ENCODE data around the gene TRIM67. TPM values are rescaled to one million over a fixed set of nuclear protein-coding genes. Genes with fewer than 3 reads are reported as not detected.

The TRIM67 gene
- total and polyA plus RNA-seq, 2 of the 4 experiments (the other 2 are of a cell fraction): not detected

DNA sequence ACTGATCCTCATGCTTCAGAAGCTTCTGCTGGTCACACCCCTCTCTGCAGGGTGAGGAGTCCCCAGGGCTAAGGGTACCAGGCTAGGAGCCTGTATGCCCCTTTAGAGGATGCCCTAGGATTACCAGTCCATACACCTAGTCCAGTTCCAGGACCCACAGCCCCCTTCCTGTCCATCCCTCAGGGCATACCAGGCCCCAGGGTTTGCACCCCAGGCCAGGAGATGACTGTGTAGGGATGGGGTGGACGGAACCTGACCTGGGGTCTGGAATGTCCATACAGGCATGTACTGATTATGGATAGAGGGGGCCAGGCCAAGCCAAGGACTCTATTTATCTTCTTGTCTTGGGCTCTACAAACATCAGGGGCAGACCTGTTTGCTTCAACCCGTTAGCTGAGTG is 34.9 kb downstream of the TRIM67 start:
- ATAC-seq (ENCODE audit: low read depth) (no peak), DNase-seq (no peak)
- no peaks in the 10 kb centered on the region for H3K9me3 ChIP-seq (ENCODE audit: control insufficient read depth, insufficient read depth, low read length)
- no peak overlapping the region for H3K23ac ChIP-seq (ENCODE audit: low read depth, low read length)
- no peak overlapping the region for H3K4ac ChIP-seq (ENCODE audit: low read depth, low read length)
- H3K36me3 ChIP-seq (ENCODE audit: control insufficient read depth, insufficient read depth, low read length): no peaks in the 10 kb centered on the region
- H2BK15ac ChIP-seq (ENCODE audit: low read depth, low read length): no peak overlapping the region
- dilution Hi-C loops (cut with HindIII; ENCODE audit: low sequenced_read_pairs, unreplicated experiment) (no loop called here), intact Hi-C loops (cut with micrococcal nuclease) (no loop called here), in situ Hi-C loops (cut with MboI; ENCODE audit: low sequenced_read_pairs) (no loop called here)
- H2BK5ac ChIP-seq (ENCODE audit: low read depth, low read length, poor library complexity, severe bottlenecking): no peak overlapping the region
- H2BK20ac ChIP-seq (ENCODE audit: low read depth, low read length): no peak overlapping the region
- ChIA-PET CTCF (interaction anchor here (0.7 kb wide), 1 partner anchor 260 kb away, joined by 7 read pairs; no protein-coding TSS in a partner anchor), POLR2A (ENCODE audit: unreplicated experiment) (no interaction called here)
- H4K20me1 ChIP-seq (ENCODE audit: insufficient read depth, low read length): no peaks in the 10 kb centered on the region
- H3K27me3 ChIP-seq (ENCODE audit: control insufficient read depth, insufficient read depth, low read length): peaks cover 24% of the 10 kb centered on the region
- no peak overlapping the region for H3K27ac ChIP-seq (ENCODE audit: insufficient read depth, low read length)
- H3K4me3 ChIP-seq (ENCODE audit: insufficient read depth, low read depth, low read length): no peak overlapping the region
- no peaks in the 10 kb centered on the region for H3K9me1 ChIP-seq (ENCODE audit: insufficient read depth, low read length)
- no peak overlapping the region for H2BK120ac ChIP-seq (ENCODE audit: low read depth, low read length)
- no peak overlapping the region for H4K5ac ChIP-seq (ENCODE audit: low read depth, low read length)
- no TSS peak for BruUV-seq (replicated peaks)
- no peak for TF ChIP-seq NFE2L2 (IDR thresholded peaks at IDR 0.05; ENCODE audit: low read depth, low read length)
- no peak for TF ChIP-seq BHLHE40 (IDR thresholded peaks at IDR 0.05; ENCODE audit: low read depth, low read length)
- no peak for TF ChIP-seq MXI1 (IDR thresholded peaks at IDR 0.05; ENCODE audit: borderline replicate concordance, low read depth, low read length)
- no peak overlapping the region for H3K4me2 ChIP-seq (ENCODE audit: low read depth, low read length)
- no CpG with 5 or more reads among the region's 2 CpGs for WGBS, 2 experiments (ENCODE audit: extremely low coverage in 2 of 2, insufficient read length in 1 of 2)
- no peak overlapping the region for H3K56ac ChIP-seq (ENCODE audit: extremely low read depth, insufficient read depth, low read length)
- no peak overlapping the region for H4K91ac ChIP-seq (ENCODE audit: insufficient read depth, low read depth, low read length)
- H3K18ac ChIP-seq (ENCODE audit: low read depth, low read length): no peak overlapping the region
- H3K4me1 ChIP-seq (ENCODE audit: control insufficient read depth, insufficient read depth, low read length): no peaks in the 10 kb centered on the region
- H3K79me1 ChIP-seq (ENCODE audit: low read depth in 1 of 2, low read length in 2 of 2): no peaks in the 10 kb centered on the region
- H3K9ac ChIP-seq (ENCODE audit: low read depth, low read length): no peak overlapping the region
- H4K8ac ChIP-seq (ENCODE audit: low read depth in 2 of 2, low read length in 2 of 2): no peak overlapping the region
- H2AK9ac ChIP-seq (replicated peaks; ENCODE audit: low read depth, low read length, poor library complexity): no peak overlapping the region
- no peak overlapping the region for H3K14ac ChIP-seq (replicated peaks; ENCODE audit: low read depth, low read length)
- H2AFZ ChIP-seq (replicated peaks; ENCODE audit: low read length, poor library complexity): no peak overlapping the region
- H2AK5ac ChIP-seq (ENCODE audit: low read depth, low read length): no peak overlapping the region

All from IMR-90 (cell line).